Astrocyte of the spinal cord (primary cell): Measurements from ENCODE around the gene MAS1L.

Source experiments
- DNase-seq: peaks from one replicate; pipeline ENCODE4 v3.0.0; 2011; ENCODE audit warnings: low read depth, low spot score
- H3K4me3 ChIP-seq: 2 replicates; pipeline ENCODE4 v1.5.1; 2011; ENCODE audit warnings: low read depth, mild to moderate bottlenecking, low read length, moderate library complexity
- CTCF ChIP-seq: IDR thresholded peaks from 2 replicates; pipeline ENCODE4 v1.5.1; 2012; ENCODE audit warnings: low read depth, mild to moderate bottlenecking, low read length, inconsistent platforms
- in situ Hi-C: cut with HindIII; loops from 2 replicates; pipeline ENCODE4 v1.10.0; 2017; ENCODE audit warnings: low sequenced_read_pairs

The MAS1L gene

GRCh38 chr6:29490055-29490454, 2.3 kb upstream of the MAS1L start:
- DNase-seq = no peak
- in situ Hi-C loops = no loop called here
- no peak for TF ChIP-seq CTCF
- H3K4me3 ChIP-seq = no peak overlapping the region

DNA sequence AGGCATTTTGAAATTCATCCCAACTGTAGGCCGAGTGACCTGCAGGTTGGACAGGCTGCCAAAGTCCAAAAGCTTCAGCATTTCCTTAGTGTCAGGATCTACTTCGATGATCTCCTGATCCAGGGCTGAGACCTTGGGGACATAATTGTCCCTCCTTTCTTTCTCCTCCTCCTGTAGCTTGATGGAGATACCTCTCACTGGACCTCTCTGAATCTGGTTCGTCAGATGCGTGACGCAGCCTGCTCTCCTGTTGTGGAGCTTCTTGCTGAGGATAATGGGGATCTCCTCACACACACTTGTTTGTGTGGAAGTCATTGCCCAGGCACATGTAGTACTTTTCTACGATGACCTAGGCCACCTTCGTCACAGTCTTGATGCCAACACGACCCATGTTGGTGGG, 1.5 kb upstream of the MAS1L start:
- in situ Hi-C loops = no loop called here
- DNase-seq = no peak
- H3K4me3 ChIP-seq = no peak overlapping the region
- TF ChIP-seq CTCF = no peak

DNA sequence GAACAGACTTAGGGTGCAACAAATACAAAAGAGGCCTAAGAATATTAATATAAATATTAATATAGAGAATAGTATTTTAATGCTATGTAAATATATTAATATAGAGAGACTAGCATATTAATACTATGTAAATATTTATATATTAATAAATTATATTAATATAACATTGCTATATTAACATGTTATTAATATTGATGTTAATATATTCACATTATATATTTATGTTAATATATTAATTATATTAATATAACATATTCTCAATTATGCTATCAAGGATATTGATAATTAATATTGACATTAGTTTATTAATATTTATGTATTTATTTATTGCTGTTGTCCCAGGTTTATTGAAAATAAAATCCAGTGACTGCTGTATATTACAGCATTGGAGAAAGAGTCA, 1.1 kb upstream of the MAS1L start:
- TF ChIP-seq CTCF = no peak
- no peak for DNase-seq
- in situ Hi-C loops = no loop called here
- no peak overlapping the region for H3K4me3 ChIP-seq

GRCh38 chr6:29487131-29487530, 625 bp downstream of the MAS1L start:
- H3K4me3 ChIP-seq = no peak overlapping the region
- DNase-seq = no peak
- in situ Hi-C loops = no loop called here
- TF ChIP-seq CTCF = no peak

DNA sequence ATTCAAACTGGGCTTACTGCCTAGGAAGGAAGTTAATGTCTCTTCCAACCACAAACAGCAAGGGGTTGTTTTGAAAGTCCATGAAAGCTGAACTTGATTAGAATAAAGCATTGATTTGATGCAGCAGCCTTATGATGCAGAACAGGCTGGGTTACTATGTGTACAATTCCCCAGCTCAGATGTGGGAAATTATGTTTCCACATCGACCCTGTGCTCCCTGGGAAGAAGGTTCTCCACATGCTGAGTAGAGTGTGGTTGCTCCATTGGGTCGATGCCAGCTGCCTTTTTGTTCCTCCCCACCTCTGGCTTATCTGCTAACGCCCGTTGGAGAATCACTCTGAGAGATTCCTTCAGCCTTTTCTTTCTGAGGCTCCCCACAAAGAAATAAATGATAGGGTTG, 1.2 kb downstream of the MAS1L start:
- no peak for TF ChIP-seq CTCF
- H3K4me3 ChIP-seq = no peak overlapping the region
- in situ Hi-C loops = no loop called here
- DNase-seq = peak; percentile 7

- no peak for TF ChIP-seq CTCF
- in situ Hi-C loops = no loop called here
Observed at GRCh38 chr6:29483735-29484134, 4.0 kb downstream of the MAS1L start.

DNA sequence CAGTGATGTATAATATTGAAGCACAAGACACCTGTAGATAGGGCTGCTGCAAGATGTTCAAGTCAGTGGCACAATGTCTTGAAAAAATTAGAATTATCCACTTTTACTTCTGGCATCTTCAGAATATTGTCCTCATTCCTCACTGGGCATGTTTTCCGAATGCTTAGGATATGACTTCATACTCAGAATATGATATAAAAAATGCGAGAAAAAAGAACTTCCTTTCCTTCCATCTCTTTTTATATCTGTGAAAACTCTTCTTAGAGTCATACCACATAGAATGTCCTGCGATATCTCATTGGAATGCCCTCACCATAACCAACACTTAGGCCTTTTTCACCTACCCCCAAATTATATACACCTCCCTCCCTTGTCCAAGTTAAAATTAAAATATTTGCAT, 4.6 kb downstream of the MAS1L start:
- in situ Hi-C loops = no loop called here
- no peak for TF ChIP-seq CTCF
- H3K4me3 ChIP-seq = no peak overlapping the region
- DNase-seq = no peak

More at GRCh38 chr6:29483735-29484134, 4.0 kb downstream of the MAS1L start:
- no peak for DNase-seq
- no peak overlapping the region for H3K4me3 ChIP-seq
